SK-N-SH treated with all-trans-retinoic acid at 6 μM for 48 hours (cell line): ENCODE measurements around the gene BRICD5.

Experiments
- BACH2 ChIP-seq: fragments of 250-450 bp; sonication (Bioruptor Pico); IDR thresholded peaks from 2 replicates; pipeline ENCODE4 v1.9.0; 2021; ENCODE audit warnings: mild to moderate bottlenecking, borderline replicate concordance
- GLIS3 ChIP-seq: fragments of 250-450 bp; sonication (Bioruptor Pico); IDR thresholded peaks from 2 replicates; pipeline ENCODE4 v1.5.0; 2020; ENCODE audit warnings: mild to moderate bottlenecking, moderate library complexity
- RARB ChIP-seq: fragments of 250-450 bp; sonication (Bioruptor Pico); IDR thresholded peaks from 2 replicates; pipeline ENCODE4 v1.8.0; 2021; ENCODE audit warnings: mild to moderate bottlenecking, moderate library complexity
- TCF4 ChIP-seq: fragments of 250-450 bp; sonication (Bioruptor Pico); IDR thresholded peaks from 2 replicates; pipeline ENCODE4 v1.8.0; 2021; ENCODE audit warnings: mild to moderate bottlenecking, moderate library complexity, borderline replicate concordance
- TOX ChIP-seq: fragments of 250-450 bp; sonication (Bioruptor Pico); IDR thresholded peaks from 2 replicates; pipeline ENCODE4 v1.8.0; 2021; ENCODE audit warnings: mild to moderate bottlenecking, moderate library complexity, borderline replicate concordance
- ZNF565 ChIP-seq: fragments of 450-650 bp; formaldehyde crosslinking; conservative IDR thresholded peaks from 2 replicates; pipeline ENCODE4 v1.5.0; 2020; ENCODE audit warnings: low read depth, mild to moderate bottlenecking, moderate library complexity
- ZNF8 ChIP-seq: fragments of 450-650 bp; formaldehyde crosslinking; IDR thresholded peaks from 2 replicates; pipeline ENCODE4 v1.5.0; 2020; ENCODE audit warnings: mild to moderate bottlenecking, moderate library complexity
- TF ChIP-seq, protein P1 (sequence below): fragments of 250-450 bp; sonication (Bioruptor Pico); IDR thresholded peaks from 2 replicates; pipeline ENCODE4 v1.8.0; 2020; ENCODE audit warnings: mild to moderate bottlenecking, moderate library complexity, borderline replicate concordance
- TF ChIP-seq, protein P2 (sequence below): fragments of 250-450 bp; sonication (Bioruptor Pico); IDR thresholded peaks from 2 replicates; pipeline ENCODE4 v1.5.1; 2020; ENCODE audit warnings: low read depth, mild to moderate bottlenecking, moderate library complexity

DNA sequence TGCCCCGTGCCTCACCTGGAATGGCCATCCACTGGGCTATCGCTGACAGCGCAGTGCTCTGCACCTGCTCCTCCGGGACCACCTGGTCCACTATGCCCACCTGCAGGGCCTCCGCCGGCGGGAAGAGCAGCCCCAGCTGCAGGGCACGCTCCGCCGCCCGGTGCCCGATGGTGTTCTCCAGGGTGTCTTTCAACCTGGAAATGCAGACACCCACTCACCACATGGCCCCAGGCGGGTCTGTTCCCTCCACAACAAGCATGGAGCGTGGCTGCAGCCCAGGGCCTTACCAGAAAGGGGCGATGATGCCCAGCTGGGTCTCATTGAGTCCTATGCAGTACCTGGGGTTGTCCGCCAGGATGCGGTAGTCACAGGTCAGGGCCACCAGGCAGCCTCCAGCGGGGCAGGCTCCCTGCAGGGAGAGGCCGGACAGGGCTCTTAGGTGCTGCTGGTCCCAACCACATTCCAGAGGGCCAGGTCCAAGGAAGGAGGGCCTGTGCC is 32.4 kb upstream of the BRICD5 start:
- no peak for TF ChIP-seq TOX (CRISPR knock-in tag)
- TF ChIP-seq, protein P1, sequence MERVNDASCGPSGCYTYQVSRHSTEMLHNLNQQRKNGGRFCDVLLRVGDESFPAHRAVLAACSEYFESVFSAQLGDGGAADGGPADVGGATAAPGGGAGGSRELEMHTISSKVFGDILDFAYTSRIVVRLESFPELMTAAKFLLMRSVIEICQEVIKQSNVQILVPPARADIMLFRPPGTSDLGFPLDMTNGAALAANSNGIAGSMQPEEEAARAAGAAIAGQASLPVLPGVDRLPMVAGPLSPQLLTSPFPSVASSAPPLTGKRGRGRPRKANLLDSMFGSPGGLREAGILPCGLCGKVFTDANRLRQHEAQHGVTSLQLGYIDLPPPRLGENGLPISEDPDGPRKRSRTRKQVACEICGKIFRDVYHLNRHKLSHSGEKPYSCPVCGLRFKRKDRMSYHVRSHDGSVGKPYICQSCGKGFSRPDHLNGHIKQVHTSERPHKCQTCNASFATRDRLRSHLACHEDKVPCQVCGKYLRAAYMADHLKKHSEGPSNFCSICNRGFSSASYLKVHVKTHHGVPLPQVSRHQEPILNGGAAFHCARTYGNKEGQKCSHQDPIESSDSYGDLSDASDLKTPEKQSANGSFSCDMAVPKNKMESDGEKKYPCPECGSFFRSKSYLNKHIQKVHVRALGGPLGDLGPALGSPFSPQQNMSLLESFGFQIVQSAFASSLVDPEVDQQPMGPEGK = no peak
- no peak for TF ChIP-seq RARB (CRISPR knock-in tag)
- TF ChIP-seq ZNF565 (CRISPR knock-in tag) = no peak
- no peak for TF ChIP-seq TCF4 (CRISPR knock-in tag)
- TF ChIP-seq GLIS3 (CRISPR knock-in tag) = no peak
- TF ChIP-seq, protein P2, sequence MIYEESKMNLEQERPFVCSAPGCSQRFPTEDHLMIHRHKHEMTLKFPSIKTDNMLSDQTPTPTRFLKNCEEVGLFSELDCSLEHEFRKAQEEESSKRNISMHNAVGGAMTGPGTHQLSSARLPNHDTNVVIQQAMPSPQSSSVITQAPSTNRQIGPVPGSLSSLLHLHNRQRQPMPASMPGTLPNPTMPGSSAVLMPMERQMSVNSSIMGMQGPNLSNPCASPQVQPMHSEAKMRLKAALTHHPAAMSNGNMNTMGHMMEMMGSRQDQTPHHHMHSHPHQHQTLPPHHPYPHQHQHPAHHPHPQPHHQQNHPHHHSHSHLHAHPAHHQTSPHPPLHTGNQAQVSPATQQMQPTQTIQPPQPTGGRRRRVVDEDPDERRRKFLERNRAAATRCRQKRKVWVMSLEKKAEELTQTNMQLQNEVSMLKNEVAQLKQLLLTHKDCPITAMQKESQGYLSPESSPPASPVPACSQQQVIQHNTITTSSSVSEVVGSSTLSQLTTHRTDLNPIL (CRISPR knock-in tag) = no peak
- TF ChIP-seq ZNF8 (CRISPR knock-in tag) = no peak
- no peak for TF ChIP-seq BACH2 (CRISPR knock-in tag)
